GM12874 (cell line): Measurements from ENCODE around the gene RPS6KA4.

Experiments used
- CTCF ChIP-seq: IDR thresholded peaks from 2 replicates; pipeline ENCODE4 v1.5.1; 2011; ENCODE audit warnings: low read depth, mild to moderate bottlenecking, control low read depth, low read length, moderate library complexity; ENCODE audit not compliant: insufficient read depth

The RPS6KA4 gene

GRCh38 chr11:64347193-64347867 is 11.6 kb upstream of the RPS6KA4 start:
- no peak for TF ChIP-seq CTCF

- no peak for TF ChIP-seq CTCF
Measured at GRCh38 chr11:64348383-64349024, 10.5 kb upstream of the RPS6KA4 start.

- TF ChIP-seq CTCF, result no peak
Measured at GRCh38 chr11:64349025-64349387, 10.0 kb upstream of the RPS6KA4 start.

- TF ChIP-seq CTCF, result no peak
Measured at GRCh38 chr11:64349404-64349803, 9.6 kb upstream of the RPS6KA4 start.

GRCh38 chr11:64351136-64351631 is 7.8 kb upstream of the RPS6KA4 start:
- no peak for TF ChIP-seq CTCF

- TF ChIP-seq CTCF, result no peak
Measured at GRCh38 chr11:64352099-64352994, 6.6 kb upstream of the RPS6KA4 start.
